HG03108 (cell line): ENCODE data around the gene SPINT2.

ENCODE experiments used
- ATAC-seq: cut with Tn5 transposase; IDR thresholded peaks from one replicate; pipeline ENCODE4 v1.9.1; 2021; ENCODE audit warnings: moderate library complexity; ENCODE audit not compliant: unreplicated experiment

SPINT2 gene

DNA sequence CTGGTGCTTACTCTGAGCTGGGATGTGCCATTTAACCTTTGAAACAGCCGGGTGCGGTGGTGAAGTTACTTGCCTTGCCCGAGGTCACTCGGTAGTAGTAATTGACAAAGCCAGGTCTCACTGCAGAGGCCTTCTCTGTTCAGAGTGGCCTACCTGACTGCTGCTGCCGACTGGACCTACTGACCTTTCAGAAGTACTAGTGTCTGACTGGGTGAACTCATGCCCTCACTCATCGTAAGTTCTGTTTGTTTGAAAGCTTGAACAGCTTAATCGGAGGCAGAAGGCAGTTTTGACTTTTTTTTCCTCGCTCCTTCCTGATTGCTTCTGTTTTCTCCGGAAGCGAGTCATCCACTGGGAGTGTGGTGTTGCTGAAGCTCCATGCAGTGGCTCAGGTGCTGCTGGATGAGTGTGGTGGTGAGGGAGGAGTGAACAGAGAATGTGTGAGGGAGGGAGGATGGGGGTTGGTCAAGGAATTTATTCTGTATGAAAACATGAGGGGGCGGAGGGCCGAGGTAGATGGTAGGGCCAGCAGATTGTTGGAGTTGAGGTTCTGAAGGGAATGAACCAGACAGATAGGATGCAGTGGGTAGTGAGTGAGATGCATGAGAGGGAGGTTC lies 2.7 kb downstream of the SPINT2 start:
- ATAC-seq: no peak

DNA sequence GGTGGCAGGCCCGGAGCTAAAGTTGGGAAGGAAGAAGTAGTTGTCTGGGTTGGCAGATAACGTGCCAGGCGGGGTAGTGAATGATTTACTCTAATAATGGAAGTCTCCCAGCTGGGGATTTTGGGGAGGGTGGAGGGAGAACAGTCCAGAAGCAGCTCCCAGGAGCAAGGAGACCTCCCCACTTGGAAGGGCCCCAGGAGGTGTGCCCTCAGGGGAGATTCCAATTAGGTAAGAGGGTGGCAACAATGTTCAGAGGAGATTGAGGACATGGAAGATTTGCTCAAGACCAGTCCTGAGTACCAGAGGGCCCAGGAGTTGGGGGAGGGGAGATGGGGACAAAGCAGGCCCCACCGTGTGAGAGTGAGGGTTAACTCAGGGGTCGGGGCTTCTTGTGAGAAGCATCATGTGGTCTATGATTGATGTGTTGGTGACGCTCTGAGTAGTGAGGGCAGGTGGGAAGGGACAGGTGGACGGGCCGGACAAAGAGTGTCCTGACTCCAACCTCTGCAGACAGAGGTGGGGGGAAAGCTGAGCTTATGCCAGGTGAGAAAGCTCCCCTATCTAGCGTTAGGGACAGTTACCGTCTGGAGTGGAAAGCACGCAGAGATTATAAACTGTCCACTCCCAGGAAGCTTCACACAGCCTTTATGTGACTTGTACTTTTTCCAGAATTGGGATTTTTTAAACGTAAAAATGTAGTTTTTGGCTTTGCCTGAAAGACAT lies 3.5 kb downstream of the SPINT2 start:
- ATAC-seq: no peak

DNA sequence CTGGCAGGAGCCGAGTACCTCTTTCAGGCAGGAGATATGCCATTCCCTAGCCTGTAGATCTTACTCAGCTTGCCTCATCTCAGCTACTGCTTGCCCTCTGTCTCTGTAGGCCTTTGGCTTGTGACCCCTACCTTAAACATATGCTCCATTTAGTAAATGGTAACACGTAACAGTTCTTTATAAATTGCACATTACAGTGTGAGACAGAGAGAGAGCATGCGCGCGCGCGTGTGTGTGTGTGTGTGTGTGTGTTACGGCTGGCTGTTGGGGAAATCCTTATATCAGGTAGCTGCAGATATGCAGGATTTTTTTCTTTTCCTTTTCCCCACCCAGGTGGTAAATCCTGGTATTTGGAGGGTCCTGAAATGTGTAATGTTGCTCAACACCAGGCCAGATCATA lies 4.2 kb downstream of the SPINT2 start:
- no peak for ATAC-seq

DNA sequence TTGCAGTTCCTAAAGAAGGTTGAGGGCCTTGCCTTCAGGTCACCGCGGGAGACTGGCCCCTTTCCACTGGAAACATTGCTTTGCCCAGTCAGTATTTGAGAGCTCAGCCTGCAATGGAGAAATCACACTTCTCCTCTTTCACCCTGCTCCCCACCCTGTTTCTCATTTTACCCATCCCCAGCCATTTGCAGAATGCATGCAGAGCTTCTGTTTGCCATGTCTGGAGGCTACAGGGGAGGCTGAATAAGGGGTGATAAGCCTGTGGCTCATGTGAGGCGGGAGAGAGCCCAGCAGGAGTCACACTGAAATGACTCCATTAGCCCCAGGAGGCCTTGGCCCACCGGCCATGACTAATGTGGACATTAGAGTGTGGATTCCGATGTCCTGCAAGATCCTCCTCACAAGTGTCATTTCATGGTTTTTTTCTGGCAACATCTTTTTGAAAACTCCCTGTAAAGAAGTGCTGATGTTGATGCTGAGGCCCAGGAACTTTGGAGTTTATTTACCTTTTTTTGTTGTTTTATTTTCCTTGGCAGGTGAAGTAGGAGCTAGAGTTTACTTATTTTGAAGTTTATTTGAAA lies 6.3 kb downstream of the SPINT2 start:
- ATAC-seq: no peak

DNA sequence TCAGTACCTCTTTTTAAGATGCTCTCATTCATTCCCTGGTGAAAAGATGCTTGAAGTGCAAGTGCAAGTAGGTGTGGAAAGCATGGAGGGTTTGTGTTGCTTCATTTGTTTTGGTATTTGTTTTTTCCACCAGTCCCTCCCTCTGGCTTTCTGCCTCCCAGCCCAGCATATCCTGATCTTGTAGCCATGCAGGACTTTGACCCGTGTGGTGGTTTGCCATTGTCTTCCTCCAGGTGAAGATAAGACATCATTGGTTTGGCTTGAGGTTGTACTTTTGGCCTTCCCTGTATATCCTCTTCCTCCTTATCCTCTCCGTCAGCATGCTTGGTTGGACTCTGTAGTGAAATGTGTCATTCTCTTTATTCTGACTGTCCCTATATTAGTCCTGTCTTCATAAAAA lies 9.1 kb downstream of the SPINT2 start:
- ATAC-seq: no peak

DNA sequence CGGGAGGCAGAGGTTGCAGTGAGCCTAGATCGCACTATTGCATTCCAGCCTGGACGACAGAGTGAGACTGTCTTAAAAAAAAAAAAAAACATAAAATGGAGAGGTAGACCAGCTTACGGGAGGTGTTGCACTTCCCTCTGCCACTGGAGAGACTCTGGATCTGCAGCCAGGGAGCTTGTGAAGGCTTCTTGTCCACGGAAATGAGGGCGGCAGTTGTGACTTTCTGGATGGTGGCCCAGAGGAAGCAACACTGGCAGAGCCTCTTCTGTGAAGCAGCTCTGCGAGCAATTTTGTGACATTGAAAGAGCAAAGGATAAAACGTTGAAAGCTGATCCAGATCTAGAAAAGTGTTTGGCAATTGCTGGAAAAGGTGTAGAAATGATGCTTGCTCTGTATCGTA lies 10.4 kb downstream of the SPINT2 start:
- ATAC-seq: no peak

DNA sequence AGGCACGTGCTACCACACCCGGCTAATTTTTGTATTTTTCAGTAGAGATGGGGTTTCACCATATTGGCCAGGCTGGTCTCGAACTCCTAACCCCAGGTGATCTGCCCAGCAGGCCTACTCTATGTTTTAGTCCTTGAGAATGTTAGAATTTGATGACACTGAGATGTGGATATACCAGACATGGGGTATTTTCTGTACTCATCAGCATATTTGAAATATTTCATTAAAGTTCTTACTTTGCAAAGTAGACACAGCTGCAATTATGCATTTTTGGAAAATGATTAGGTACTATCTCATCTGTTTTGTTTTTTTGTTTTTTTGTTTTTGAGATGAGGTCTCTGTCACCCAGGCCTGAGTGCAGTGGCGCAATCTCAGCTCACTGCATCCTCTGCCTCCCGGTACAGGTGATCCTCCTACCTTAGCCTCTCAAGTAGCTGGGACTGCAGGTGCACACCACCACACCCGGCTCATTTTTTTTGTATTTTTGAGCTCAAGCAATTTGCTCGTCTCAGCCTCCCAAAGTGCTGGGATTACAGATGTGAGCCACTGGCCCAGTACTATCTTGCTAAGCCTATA lies 12.7 kb downstream of the SPINT2 start:
- no peak for ATAC-seq

DNA sequence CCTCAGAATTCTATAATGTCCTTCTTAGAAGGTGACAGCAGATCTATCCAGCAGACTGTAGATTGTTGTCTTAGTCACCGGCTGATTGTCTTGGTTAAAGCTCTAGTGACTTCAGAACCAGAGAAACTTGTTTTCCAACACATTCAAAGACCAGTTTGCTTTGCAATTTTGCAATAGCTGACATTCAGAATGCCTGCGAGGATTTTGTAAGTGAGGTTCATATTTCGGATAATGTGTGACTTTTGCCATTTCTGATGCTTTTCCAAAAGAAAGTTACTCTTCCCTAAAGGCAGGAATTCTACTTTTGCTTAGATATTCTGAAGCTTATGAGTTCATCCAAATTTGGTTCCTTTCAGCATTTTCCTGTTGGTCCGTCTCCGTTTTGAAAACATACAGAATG lies 13.2 kb downstream of the SPINT2 start:
- no peak for ATAC-seq

DNA sequence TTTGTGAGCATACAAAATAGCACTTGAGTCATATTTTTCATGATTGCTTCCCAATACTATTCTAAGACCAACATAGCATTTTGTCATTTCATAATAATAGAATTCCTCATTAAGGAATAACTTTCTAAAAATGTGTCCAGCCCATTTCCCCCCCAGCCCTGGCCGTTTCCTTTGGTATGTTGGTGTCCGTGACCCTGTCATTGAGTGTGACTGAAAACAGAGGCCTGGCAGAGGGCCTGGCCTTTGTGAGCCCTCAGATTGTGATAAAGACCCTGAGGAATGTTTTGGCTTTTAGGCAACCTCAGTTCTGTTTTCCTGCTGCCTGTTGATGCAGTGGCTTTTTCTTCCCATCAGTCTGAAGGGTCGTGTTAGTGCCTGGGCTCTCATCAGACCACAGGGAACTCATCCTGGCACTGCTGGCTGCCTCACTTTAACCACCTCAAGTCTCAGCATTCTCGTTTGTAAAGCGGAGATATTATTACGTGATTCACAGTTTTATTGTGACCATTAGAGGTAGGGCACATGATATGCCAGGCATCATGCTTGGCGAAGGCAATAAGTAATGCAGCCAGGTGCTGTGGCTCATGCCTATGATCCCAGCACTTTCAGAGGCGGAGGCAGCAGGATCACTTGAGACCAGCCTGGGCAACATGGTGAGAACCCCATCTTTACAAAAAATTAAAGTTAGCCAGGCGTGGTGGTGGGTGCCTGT lies 13.8 kb downstream of the SPINT2 start:
- no peak for ATAC-seq

DNA sequence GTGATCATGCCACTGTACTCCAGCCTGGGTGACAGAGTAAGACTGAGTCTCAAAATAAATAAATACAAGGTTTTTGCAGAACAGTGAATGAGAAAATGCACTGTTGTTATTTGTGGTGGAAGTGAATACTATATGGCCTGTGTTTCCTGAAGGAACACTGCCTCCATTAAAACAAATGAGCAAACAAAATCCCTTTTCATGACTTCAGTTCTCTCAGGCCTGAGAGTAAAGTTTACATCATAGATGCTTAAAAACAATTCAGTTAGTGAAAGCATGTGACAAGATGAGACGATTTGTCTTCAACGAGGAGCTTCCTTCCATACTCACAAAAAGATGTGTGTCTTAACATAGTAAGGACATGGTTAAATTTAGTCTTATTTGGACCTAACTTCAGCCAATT lies 14.4 kb downstream of the SPINT2 start:
- no peak for ATAC-seq

DNA sequence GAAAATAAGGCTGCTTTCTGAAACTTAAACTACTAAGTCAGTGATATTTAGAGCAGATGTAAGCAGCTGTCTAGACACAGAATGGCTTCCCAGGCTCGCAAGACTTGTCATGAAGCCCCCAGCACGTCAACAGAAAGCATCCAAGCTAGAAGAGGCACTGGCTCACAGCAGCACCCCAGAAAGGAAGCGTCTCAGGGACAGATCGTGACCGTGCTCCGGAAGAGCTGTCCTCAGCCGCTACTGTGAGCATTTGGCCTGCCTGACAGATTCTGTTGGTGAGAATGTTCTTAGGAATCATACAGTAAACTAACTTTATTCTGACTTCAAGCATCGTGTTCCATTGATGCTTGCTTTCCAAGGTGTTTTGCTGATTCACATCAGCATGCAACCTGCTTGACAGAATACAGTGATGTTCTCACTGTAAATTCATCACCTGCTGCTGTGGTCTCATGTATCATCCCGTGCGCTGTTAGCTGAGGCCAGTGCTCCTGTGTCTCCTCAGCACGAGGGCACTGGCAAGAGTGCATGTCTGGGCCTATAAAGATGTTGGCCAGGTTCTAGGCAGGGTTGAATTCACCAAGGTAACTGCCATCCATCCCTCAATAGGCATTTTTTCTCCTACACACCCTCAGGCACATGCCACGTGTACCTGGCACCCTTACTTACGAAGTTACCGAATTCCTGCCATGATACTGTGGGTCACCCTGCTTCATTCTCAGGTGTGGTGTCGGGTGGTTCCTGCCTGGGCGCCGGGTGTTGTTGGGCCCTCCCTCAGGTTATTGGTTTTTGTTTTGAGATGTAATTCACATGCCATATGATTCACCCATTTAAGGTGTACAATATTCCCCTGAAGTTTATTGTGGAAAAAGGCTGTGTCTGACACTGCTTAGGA lies 15.9 kb downstream of the SPINT2 start:
- no peak for ATAC-seq

DNA sequence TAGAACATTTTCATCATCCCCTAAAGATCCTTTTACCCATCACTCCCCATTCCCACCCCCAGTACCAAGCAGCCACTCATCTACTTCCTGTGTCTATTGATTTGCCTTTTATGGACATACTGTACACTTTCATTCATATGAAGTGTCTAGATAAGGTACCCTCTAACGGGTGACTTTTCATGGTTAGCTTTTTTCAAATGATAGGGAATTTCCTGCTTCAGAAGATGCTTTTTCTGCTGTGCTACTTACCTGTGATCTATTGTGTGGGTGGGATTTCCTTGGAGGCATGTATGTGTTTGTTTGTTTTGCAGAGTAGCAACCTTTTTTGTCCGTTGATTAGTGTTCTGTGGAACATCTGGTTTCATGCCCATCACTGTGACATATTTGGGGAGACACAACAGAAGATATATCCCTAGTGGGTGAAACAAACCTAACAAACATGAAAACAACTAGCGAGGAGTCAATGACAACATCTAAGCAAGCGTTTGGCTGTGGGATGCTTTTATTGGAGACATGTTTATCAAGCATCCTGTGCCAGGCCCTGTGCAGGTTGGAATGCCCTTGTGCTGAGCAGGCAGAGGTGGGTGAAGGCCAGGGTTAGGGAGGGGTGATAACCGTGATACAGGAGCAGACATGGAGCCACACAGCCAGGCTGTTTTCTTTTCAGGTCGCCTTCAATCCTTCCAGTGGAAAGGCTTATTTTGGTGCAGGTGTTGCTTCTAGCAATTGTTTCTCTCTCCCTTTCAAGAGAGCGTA lies 17.6 kb downstream of the SPINT2 start:
- ATAC-seq: no peak

DNA sequence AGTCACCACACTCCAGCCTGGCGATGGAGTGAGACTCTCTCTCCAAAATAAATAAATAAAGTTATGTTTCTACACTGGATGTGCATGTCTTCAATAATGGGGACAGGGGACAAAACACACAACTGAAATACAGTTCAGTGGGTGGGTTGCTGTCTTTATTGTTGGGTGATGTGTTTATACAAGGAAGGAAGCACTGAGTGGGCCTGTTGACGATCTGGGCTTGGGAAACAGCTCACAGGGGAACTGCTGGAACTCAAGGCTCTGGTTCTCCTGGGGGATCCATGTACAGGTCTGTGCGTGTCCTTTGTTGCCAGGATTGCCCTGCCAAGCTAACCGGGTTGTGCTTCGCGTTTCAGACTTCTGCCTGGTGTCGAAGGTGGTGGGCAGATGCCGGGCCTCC lies 18.9 kb downstream of the SPINT2 start:
- no peak for ATAC-seq

DNA sequence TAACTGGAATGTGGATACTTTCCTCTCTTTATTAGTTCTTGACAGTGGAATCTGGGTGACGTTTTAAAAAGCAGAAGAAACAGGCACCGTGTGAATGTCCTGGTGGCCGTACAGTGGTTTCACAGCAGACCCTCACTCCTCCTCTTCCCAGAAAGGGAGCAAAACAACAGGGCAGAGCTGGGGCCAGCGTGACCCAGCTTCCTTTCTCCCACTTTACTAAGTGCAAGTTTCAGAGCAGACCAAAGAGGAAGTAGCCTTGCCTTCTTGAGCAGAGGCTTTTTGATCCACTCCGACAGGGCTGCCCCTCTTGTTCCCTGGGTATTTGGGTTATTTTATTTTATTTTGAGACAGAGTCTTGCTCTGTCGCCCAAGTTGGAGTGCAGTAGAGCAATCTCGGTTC lies 20.0 kb downstream of the SPINT2 start:
- ATAC-seq: no peak

DNA sequence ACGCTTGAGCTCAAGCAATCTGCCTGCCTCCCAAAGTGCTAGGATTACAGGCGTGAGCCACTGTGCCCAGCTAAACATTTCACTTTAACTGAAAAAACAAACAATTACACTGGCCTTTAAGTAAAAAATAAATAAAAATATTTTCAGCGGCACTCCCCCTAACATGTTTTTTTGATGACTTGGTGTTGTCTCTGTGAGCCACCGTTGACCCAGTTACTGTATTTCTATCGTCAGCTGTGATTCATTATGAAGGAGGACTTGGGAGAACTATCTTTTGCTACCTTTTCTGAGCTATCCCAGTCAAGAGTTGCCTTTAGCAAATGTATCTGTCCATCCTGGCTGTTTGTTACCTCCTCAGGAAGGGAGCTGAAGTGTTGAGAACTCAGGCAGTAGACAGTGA lies 21.2 kb downstream of the SPINT2 start:
- ATAC-seq: no peak

DNA sequence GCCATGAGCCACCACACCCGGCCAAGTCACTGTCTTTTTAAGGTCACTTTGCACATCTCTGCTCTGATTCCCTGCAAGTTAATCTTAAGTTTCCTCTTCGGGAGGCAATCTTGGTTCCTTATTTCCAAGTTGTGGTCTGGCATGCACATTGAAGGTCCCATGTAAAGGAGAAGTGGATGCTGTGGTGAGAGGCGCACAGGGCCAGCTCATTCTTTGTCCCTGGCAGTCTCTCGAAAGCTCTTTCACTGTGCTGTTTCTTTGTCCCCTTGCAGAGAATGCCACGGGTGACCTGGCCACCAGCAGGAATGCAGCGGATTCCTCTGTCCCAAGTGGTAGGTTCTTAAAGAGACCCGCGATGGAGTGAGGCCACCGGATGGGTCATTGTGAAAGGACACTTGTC lies 23.2 kb downstream of the SPINT2 start:
- no peak for ATAC-seq

DNA sequence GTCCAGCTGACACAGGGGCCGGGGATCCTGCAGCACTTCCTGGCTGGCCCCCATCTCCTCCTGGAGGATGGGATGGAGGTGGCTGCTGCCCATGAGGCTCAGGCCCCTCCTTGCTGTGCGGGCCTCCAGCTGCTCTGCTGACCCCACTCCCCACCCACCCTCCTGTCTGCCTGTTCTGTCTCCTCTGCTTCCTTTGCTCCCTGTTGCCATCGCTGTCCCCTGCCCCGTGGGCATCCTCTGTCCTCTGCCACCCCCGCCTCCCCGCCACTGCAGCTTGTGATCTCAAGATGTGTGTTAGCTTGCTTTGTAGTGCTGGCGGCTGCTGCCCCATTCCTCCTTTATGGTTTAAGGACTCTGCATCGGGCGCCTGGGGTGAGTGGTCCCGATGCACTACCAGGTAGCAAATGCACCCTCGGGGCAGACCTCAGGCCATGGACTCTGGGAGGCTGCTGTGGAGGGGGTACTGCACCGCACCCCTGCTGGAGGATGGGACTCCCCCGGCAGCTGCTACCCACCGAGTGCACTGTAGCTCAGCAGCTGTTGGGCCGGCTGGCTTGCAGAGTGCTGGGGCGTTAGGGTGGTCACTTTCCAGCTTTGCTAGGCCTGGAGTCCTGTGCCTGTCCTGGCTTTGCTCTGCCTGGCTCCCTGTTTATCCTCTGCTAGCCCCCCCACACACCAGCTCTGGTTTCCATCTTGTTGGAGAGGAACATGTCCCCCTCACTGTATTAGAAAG lies 23.9 kb downstream of the SPINT2 start:
- ATAC-seq: no peak

DNA sequence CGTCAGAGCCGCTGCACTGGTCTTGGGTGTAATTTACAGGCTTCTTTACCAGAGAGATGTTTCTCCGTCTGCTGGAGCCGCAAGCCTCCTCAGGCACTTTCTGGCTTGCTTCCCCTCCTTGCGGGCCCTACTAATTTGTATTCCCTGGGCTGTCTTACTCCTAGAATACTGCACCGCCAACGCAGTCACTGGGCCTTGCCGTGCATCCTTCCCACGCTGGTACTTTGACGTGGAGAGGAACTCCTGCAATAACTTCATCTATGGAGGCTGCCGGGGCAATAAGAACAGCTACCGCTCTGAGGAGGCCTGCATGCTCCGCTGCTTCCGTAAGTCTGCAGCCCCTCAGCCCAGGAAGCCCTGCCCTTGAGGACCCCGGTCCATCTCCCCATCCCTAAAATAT lies 25.6 kb downstream of the SPINT2 start:
- ATAC-seq: no peak

DNA sequence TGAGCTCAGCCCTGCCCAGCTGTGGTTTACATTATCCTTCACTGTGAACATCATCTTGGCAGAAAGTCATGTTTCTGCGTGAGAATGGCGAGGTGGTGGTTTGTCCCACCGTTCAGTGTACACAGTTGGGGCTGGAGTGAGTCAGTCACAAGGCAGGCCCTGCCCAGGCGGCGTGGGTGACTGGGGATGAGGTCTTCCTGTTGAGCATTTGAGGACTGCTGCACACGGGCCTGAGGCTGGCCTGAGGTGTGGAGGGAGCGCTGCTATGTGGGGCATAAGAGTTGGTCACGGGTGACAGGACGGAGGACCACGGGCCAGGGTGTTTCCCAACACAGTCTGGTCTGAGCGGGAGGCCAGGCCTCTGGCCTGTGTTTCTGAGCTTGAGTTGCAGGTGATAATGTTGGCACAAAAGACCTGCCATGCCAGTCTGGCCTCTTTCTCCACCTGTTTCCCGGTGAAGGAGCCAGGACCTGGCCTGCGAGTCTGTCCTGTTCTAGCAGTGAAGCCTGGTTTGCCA lies 26.3 kb downstream of the SPINT2 start:
- ATAC-seq: no peak
